Mesothelial cell of epicardium (in vitro differentiated cells): ENCODE results near the gene BARX2. TPM values are rescaled to one million over a fixed set of nuclear protein-coding genes. Genes with fewer than 3 reads are reported as not detected.

Experiments
- DNase-seq, 2 experiments: peaks; one replicate each; pipeline ENCODE4 v3.0.0; 2021; ENCODE audit warnings: low spot score in 2 of 2; ENCODE audit not compliant: unreplicated experiment in 2 of 2
- H3K27ac Mint-ChIP-seq: 2 replicates; pipeline ENCODE4 v1.8.0; 2021; ENCODE audit warnings: mixed read lengths
- H3K27me3 Mint-ChIP-seq: 2 replicates; pipeline ENCODE4 v1.8.0; 2021; ENCODE audit warnings: low read depth, mixed read lengths
- H3K36me3 Mint-ChIP-seq: 2 replicates; pipeline ENCODE4 v1.8.0; 2021; ENCODE audit warnings: mixed read lengths
- H3K4me1 Mint-ChIP-seq: 2 replicates; pipeline ENCODE4 v1.8.0; 2021; ENCODE audit warnings: mixed read lengths
- H3K4me3 Mint-ChIP-seq: 2 replicates; pipeline ENCODE4 v1.8.0; 2021; ENCODE audit warnings: mild to moderate bottlenecking, moderate library complexity, mixed read lengths
- H3K9me3 Mint-ChIP-seq: 2 replicates; pipeline ENCODE4 v1.8.0; 2021; ENCODE audit warnings: mixed read lengths
- CTCF ChIP-seq: fragments of 200-600 bp; sonication (generic); IDR thresholded peaks from one replicate; pipeline ENCODE4 v1.5.0; 2021; ENCODE audit warnings: antibody characterized with exemption; ENCODE audit not compliant: unreplicated experiment
- total RNA-seq: library from RNA; stranded (reverse); gene quantifications from 3 replicates; pipeline ENCODE4 v1.2.1, GENCODE V29; 2021

BARX2 gene
- total RNA-seq, 1 donor from 2014 or later: 69.9 TPM

- Mint-ChIP-seq H3K27me3 (peaks cover 2% of the 10 kb centered on the region), H3K9me3 (no peaks in the 10 kb centered on the region), H3K27ac (peak overlapping the region; percentile 17), H3K36me3 (no peaks in the 10 kb centered on the region), H3K4me1 (peaks cover 80% of the 10 kb centered on the region), H3K4me3 (no peak overlapping the region)
- no peak for TF ChIP-seq CTCF
- DNase-seq: no peak
These were observed 7.9 kb downstream of the BARX2 start for GRCh38 chr11:129383502-129383901.

- Mint-ChIP-seq H3K9me3 (no peaks in the 10 kb centered on the region), H3K27me3 (peaks cover under 1% of the 10 kb centered on the region), H3K4me3 (no peak overlapping the region), H3K36me3 (no peaks in the 10 kb centered on the region), H3K4me1 (peaks cover 74% of the 10 kb centered on the region), H3K27ac (peak overlapping the region; percentile 32)
- TF ChIP-seq CTCF: no peak
- no peak for DNase-seq
These were observed 8.8 kb downstream of the BARX2 start for GRCh38 chr11:129384415-129384814.

- DNase-seq: no peak
- TF ChIP-seq CTCF: no peak
- Mint-ChIP-seq H3K27ac (no peak overlapping the region), H3K4me3 (no peak overlapping the region), H3K36me3 (no peaks in the 10 kb centered on the region), H3K4me1 (peaks cover 77% of the 10 kb centered on the region), H3K27me3 (no peaks in the 10 kb centered on the region), H3K9me3 (no peaks in the 10 kb centered on the region)
These were observed 10.2 kb downstream of the BARX2 start for GRCh38 chr11:129385801-129386200.

- peaks cover 80% of the 10 kb centered on the region for H3K4me1 Mint-ChIP-seq
- H3K4me3 Mint-ChIP-seq: no peak overlapping the region
- no peaks in the 10 kb centered on the region for H3K36me3 Mint-ChIP-seq
- no peak for DNase-seq
- H3K27me3 Mint-ChIP-seq: no peaks in the 10 kb centered on the region
- TF ChIP-seq CTCF: no peak
- no peaks in the 10 kb centered on the region for H3K9me3 Mint-ChIP-seq
- peak overlapping the region; percentile 75 for H3K27ac Mint-ChIP-seq
These were observed 11.2 kb downstream of the BARX2 start for GRCh38 chr11:129386795-129387397.

- H3K4me3 Mint-ChIP-seq: no peak overlapping the region
- DNase-seq: no peak
- H3K27ac Mint-ChIP-seq: peak overlapping the region; percentile 75
- no peaks in the 10 kb centered on the region for H3K9me3 Mint-ChIP-seq
- TF ChIP-seq CTCF: no peak
- no peaks in the 10 kb centered on the region for H3K27me3 Mint-ChIP-seq
- H3K36me3 Mint-ChIP-seq: no peaks in the 10 kb centered on the region
- H3K4me1 Mint-ChIP-seq: peaks cover 83% of the 10 kb centered on the region
These were observed 11.8 kb downstream of the BARX2 start for GRCh38 chr11:129387434-129387833.

GRCh38 chr11:129388824-129389223 is 13.2 kb downstream of the BARX2 start:
- H3K9me3 Mint-ChIP-seq: no peaks in the 10 kb centered on the region
- no peak overlapping the region for H3K4me3 Mint-ChIP-seq
- H3K27ac Mint-ChIP-seq: no peak overlapping the region
- no peak for TF ChIP-seq CTCF
- H3K27me3 Mint-ChIP-seq: no peaks in the 10 kb centered on the region
- DNase-seq: no peak
- no peaks in the 10 kb centered on the region for H3K36me3 Mint-ChIP-seq
- peaks cover 71% of the 10 kb centered on the region for H3K4me1 Mint-ChIP-seq
